GM19372 (cell line): Measurements from ENCODE around the gene ST13.
"Not testable (repeated sequence)": the region's sequence is repeated elsewhere in the genome, so short reads cannot be mapped to it uniquely, and the experiment has no call there.

Source experiments
- ATAC-seq: cut with Tn5 transposase; IDR thresholded peaks from one replicate; pipeline ENCODE4 v1.9.1; 2021; ENCODE audit warnings: mild to moderate bottlenecking, low read depth, moderate library complexity; ENCODE audit not compliant: unreplicated experiment

Gene ST13

GRCh38 chr22:40792451-40792850 is 64.0 kb downstream of the ST13 start:
- no peak for ATAC-seq

- no peak for ATAC-seq
Measured at GRCh38 chr22:40791241-40791640, 65.2 kb downstream of the ST13 start.

GRCh38 chr22:40789131-40789530 is 67.3 kb downstream of the ST13 start:
- no peak for ATAC-seq

GRCh38 chr22:40782521-40782920 is 73.9 kb downstream of the ST13 start:
- ATAC-seq = no peak

GRCh38 chr22:40781749-40782148 is 74.7 kb downstream of the ST13 start:
- ATAC-seq = not testable (repeated sequence)
